Kidney epithelial cell (primary cell): ENCODE data around the gene COL26A1. TPM values are rescaled to one million over a fixed set of nuclear protein-coding genes. Genes with fewer than 3 reads are reported as not detected.
A peak's percentile ranks its signal among the peaks of the same experiment; 100 is the strongest.

Source experiments
- DNase-seq: peaks from one replicate; pipeline ENCODE4 v3.0.0-alpha.2; 2010; ENCODE audit warnings: low read depth
- H3K27me3 ChIP-seq: 2 replicates; pipeline ENCODE4 v1.6.0; 2011; ENCODE audit warnings: low read length; ENCODE audit not compliant: control insufficient read depth, insufficient read depth
- H3K36me3 ChIP-seq: 2 replicates; pipeline ENCODE4 v1.5.1; 2011; ENCODE audit warnings: low read length; ENCODE audit not compliant: control insufficient read depth, insufficient read depth
- H3K4me3 ChIP-seq: 2 replicates; pipeline ENCODE4 v1.5.1; 2011; ENCODE audit warnings: low read depth, mild to moderate bottlenecking, control low read depth, low read length
- total RNA-seq: library from RNA; depleted of rRNA; stranded (reverse); fragments of >200 nt; gene quantifications from 2 replicates; pipeline ENCODE4 v1.2.3, GENCODE V29; 2015
- TF ChIP-seq, protein P1 (sequence below): IDR thresholded peaks from 2 replicates; pipeline ENCODE4 v1.5.1; 2011; ENCODE audit warnings: mild to moderate bottlenecking, moderate library complexity, low read length, control low read depth, inconsistent platforms; ENCODE audit not compliant: insufficient read depth, poor library complexity, severe bottlenecking

Gene COL26A1
- total RNA-seq, 1 donor from 2014 or later = 0.42 TPM

- no peak for DNase-seq
- Histone ChIP-seq H3K27me3 (peaks cover 4% of the 10 kb centered on the region), H3K4me3 (no peak overlapping the region), H3K36me3 (no peaks in the 10 kb centered on the region)
- TF ChIP-seq, protein P1, sequence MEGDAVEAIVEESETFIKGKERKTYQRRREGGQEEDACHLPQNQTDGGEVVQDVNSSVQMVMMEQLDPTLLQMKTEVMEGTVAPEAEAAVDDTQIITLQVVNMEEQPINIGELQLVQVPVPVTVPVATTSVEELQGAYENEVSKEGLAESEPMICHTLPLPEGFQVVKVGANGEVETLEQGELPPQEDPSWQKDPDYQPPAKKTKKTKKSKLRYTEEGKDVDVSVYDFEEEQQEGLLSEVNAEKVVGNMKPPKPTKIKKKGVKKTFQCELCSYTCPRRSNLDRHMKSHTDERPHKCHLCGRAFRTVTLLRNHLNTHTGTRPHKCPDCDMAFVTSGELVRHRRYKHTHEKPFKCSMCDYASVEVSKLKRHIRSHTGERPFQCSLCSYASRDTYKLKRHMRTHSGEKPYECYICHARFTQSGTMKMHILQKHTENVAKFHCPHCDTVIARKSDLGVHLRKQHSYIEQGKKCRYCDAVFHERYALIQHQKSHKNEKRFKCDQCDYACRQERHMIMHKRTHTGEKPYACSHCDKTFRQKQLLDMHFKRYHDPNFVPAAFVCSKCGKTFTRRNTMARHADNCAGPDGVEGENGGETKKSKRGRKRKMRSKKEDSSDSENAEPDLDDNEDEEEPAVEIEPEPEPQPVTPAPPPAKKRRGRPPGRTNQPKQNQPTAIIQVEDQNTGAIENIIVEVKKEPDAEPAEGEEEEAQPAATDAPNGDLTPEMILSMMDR = peak; percentile 97
Measured at GRCh38 chr7:101538596-101539459, 176.2 kb downstream of the COL26A1 start.

DNA sequence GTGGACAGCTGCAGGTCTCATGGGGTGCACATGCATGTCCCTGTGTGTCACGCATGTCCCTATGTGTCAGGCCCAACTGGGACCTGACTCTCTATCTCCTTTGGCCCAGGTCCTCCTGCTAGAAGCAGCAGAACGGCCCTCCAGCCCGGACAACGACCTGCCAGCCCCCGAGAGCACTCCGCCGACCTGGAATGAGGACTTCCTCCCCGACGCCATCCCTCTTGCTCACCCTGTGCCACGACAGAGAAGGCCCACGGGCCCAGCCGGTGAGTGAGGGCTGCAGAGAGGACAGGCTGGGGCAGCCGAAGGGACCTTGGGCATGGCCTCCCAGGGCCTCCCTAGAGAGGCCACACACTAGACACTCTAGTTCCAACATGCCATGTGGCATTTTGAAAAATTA lies 177.1 kb downstream of the COL26A1 start:
- H3K27me3 ChIP-seq = peaks cover 4% of the 10 kb centered on the region
- TF ChIP-seq, protein P1 = no peak
- H3K4me3 ChIP-seq = no peak overlapping the region
- DNase-seq = no peak
- H3K36me3 ChIP-seq = no peaks in the 10 kb centered on the region

GRCh38 chr7:101542527-101543241 lies 180.0 kb downstream of the COL26A1 start:
- H3K27me3 ChIP-seq = peaks cover 2% of the 10 kb centered on the region
- H3K36me3 ChIP-seq = no peaks in the 10 kb centered on the region
- H3K4me3 ChIP-seq = no peak overlapping the region
- no peak for DNase-seq
- TF ChIP-seq, protein P1 = peak; percentile 88

GRCh38 chr7:101543242-101543766 lies 180.6 kb downstream of the COL26A1 start:
- Histone ChIP-seq H3K36me3 (no peaks in the 10 kb centered on the region), H3K27me3 (peaks cover 2% of the 10 kb centered on the region), H3K4me3 (no peak overlapping the region)
- DNase-seq = no peak
- TF ChIP-seq, protein P1 = no peak

GRCh38 chr7:101543846-101544245 lies 181.2 kb downstream of the COL26A1 start:
- Histone ChIP-seq H3K4me3 (no peak overlapping the region), H3K36me3 (no peaks in the 10 kb centered on the region), H3K27me3 (no peaks in the 10 kb centered on the region)
- TF ChIP-seq, protein P1 = no peak
- no peak for DNase-seq
